ENCODE results near the gene OTOL1.
"Not testable (repeated sequence)": the region's sequence is repeated elsewhere in the genome, so short reads cannot be mapped to it uniquely, and the experiment has no call there.

The OTOL1 gene

DNA sequence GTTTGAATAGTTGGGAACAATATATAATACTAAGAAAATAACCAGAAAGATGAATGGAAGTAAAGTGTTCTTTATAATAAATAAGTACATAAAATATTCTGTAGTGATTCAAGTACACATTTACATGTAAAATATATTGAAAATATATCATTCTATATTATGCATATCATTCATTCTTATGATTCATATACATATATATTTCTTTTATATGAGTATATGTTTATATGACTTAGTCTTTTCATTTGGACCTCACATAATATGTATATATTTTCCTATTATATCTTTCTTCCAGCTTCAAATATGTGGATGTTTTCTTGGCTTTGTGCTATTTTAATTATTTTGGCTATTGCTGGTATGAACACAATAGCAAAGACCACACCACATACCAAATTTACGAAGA lies at the start of gene OTOL1:
OTOL1 (plus strand) TSS at position 301 of the 400 bp plus-strand sequence; CDS start at position 301, 0 bp downstream.
- no peak within 1 kb of the TSS for H3K4me3 ChIP-seq (ENCODE audit: low read depth, low read length)
- DNase-seq (ENCODE audit: low read depth), result no peak

DNA sequence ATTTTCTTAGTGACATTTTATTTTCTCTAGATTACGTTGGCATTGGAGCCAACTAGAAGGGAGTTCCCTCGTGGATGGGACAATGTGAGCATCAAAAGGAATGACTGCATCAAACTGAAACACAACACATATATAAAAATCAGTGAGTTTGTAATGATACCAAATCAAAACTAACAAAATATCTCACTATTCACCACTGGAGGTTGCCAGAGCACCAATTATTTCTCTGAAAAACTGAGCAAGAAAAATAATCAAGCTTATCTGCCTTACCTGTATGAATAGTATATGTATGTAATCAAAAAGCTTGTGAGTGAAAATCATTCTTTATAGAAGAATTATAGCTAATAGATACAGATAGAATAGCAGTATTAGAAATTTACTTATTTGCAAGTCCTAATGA lies 46.8 kb upstream of the OTOL1 start:
- no peak overlapping the region for H3K4me3 ChIP-seq (ENCODE audit: low read depth, low read length)
- DNase-seq (ENCODE audit: low read depth), result no peak

DNA sequence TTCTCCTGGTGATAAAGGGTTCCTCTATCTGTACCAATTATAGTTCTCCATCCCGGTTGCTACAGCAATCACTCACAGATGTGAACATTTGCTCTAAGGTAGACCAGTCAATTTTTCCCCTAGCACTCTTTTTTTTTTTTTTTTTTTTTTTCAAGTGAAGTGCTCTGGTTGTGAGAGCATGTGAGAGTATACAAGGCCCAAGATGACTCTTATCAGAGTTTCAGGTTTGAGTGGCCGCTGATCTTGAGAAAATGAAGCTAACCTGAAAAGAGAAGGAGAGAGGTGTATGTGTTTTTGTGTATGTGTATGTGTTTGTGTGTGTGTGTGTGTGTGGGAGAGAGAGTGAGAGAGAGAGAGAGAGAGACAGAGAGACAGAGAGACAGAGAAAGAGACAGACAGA lies 44.4 kb upstream of the OTOL1 start:
- no peak for DNase-seq (ENCODE audit: low read depth)

DNA sequence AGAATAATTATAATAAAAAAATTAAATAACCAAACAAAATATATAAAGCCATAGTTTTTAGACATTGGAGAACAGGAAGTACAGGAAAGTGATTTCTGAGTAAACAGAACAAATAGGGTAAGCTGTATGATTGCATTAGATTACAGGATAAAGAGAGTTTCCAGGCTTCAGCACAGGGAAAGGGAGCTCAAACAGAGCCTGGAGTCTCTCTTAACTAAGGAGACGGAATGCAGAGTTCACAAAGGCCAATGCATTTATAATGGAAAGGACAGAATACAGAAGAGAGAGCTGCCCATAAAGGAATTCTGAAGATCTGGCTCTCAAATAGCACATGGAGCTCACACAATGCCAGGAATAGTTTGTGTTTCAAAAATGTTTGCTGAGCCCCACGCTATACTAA lies 42.0 kb upstream of the OTOL1 start:
- no peak overlapping the region for H3K4me3 ChIP-seq (ENCODE audit: low read depth, low read length)
- DNase-seq (ENCODE audit: low read depth), result no peak

More for the DNA sequence above, 44.4 kb upstream of the OTOL1 start:
- no peak overlapping the region for H3K4me3 ChIP-seq (ENCODE audit: low read depth, low read length)

DNA sequence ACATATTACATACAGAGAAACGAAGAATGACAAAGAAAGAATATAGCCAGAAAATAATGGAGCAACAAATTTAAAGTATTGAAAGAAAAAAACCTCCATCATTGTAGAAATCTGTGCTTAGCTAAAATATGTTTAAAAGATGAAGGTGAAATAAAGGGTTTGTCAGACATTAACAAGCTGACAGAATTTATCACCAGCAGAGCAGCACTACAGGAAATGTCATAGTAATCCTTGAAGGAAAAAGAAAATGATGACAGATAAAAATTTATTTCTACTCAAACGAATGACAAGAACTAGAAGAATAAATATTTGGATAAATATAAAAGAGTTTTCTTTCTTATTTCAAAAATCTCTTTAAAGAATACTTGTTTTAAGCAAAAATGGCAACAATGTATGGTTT lies 40.6 kb upstream of the OTOL1 start:
- H3K4me3 ChIP-seq (ENCODE audit: low read depth, low read length), result no peak overlapping the region
- no peak for DNase-seq (ENCODE audit: low read depth)

DNA sequence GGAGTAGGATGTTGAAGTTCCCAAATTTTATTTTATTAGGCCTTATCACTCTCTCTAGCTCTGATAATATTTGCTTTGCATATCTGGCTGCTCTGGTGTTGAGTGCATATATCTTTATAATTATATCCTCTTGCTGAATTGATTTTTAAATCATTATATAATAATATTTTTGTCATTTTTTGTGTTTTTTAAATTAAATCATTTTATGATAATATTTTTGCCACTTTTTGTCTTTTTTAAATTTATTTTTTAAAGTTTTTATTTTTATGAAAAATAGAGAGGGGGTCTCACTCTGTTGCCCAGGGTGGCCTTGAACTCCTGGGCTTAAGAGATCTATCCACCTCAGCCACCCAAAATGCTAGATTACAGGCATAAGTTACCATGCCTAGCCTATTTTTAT lies 34.5 kb upstream of the OTOL1 start:
- DNase-seq (ENCODE audit: low read depth), result no peak
- H3K4me3 ChIP-seq (ENCODE audit: low read depth, low read length), result no peak overlapping the region

DNA sequence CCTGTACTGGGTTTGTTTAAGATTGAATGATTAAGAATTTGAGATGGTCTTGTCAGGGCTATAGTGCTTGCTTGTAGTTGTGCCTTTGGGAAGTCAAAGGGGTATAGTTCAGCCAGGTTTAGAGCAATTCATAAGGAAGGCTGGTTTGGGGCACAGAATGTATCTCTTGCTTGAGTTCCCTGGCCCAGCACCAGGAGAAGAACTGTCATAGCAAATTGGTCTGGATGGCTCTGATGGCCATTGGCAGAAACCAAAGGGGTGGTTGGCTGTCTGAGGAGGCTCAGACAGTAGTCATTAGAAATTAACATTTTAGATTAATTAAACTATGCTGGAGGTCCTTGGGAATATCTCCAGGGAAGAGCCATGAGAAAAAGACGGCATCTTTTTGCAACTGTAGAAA lies 25.4 kb upstream of the OTOL1 start:
- DNase-seq (ENCODE audit: low read depth), result no peak
- no peak overlapping the region for H3K4me3 ChIP-seq (ENCODE audit: low read depth, low read length)

DNA sequence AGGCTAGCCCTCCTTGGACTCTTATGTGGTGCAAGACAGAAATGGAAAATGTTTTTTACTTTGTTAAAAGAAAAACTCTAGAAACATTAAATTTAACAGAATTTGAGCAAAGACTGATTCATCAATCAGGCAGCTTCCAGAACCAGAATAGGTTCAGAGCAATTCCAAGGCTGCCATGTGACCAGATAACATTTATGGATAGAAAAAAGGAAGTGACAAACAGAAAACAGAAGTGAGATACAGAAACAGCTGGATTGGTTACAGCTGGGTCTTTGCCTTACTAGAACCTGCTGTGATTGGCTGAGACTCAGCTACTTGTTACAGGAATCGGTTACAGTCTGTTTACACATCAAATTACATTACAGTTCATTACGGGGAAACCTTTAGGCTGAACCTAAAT lies 22.5 kb upstream of the OTOL1 start:
- H3K4me3 ChIP-seq (ENCODE audit: low read depth, low read length), result no peak overlapping the region
- no peak for DNase-seq (ENCODE audit: low read depth)

DNA sequence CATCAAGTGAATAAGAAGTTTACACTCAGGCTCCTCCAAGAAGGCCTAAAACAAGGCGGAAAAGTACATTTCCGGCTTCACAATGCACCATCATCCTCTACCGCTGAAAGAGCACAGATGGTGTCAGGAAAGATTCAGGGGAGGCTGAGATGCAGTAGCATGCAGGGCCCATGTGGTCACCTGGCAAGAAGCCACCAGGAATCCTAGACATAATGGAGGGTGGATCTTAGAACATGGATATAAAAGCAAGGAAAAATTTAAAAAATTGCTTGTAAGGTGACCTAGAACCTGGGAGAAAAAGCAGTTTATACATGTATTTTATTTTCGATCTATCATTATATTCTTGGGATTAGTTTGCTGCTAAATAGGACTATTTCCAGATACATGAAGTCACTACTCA lies 21.9 kb upstream of the OTOL1 start:
- H3K4me3 ChIP-seq (ENCODE audit: low read depth, low read length), result no peak overlapping the region
- no peak for DNase-seq (ENCODE audit: low read depth)

DNA sequence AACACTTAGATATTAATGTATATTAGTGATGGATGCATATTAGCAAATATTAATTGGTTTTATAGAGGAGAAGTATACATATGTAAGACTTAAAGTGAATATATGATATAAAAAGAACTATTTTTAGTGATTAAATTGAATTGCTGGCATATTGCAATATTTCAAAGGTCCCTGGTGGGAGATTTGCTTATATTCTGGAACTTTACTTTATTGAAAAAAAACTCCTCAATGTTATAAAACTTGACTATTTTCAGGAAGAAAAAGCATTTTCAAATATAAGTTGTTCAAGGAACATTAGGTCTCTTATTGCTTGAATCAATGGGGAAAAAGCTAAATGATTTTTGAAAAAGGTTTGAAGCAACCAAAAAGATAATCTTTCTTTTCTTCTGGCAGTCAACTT lies 21.4 kb upstream of the OTOL1 start:
- no peak for DNase-seq (ENCODE audit: low read depth)

DNA sequence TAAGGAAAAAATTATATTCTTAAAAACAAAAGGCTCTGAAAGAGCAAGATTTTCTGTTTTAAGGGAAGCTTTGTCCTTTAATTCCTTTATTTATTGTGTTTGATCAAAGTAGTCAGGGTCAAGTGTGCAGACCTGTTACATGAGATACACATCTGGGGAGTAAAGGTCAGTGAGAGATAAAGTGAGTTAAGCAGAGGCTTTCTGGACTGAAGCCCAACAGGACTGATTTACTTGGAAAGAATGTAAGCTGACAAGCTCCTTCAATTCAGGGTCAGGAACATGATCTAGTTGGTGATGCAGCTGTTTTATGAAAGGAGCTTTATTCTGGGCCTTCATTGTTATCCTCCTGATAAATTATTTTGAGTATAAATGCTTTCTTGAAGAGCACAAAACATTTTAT lies 20.7 kb upstream of the OTOL1 start:
- H3K4me3 ChIP-seq (ENCODE audit: low read depth, low read length), result no peak overlapping the region
- peak; percentile 2 for DNase-seq (ENCODE audit: low read depth)

More for the DNA sequence above, 21.4 kb upstream of the OTOL1 start:
- H3K4me3 ChIP-seq (ENCODE audit: low read depth, low read length), result no peak overlapping the region

DNA sequence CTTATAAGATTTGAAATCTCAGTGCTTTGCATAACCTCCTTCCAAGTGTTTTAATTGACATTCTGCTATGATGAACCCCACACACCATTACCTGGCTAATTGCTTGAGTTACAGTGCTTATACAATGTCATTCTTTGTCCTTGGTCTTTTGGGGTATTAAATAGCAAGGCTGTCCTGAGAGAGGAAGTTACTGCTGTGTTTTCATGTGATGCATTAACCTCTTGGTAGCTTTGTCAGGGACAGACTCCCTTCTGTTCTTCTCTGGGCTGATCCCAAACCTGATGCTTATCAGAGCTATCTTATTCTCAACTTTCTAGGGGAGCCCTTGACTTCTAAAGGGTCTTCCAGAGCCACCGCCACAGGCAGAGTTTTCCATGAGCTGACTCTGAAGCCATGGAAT lies 12.4 kb upstream of the OTOL1 start:
- DNase-seq (ENCODE audit: low read depth), result no peak
- no peak overlapping the region for H3K4me3 ChIP-seq (ENCODE audit: low read depth, low read length)

DNA sequence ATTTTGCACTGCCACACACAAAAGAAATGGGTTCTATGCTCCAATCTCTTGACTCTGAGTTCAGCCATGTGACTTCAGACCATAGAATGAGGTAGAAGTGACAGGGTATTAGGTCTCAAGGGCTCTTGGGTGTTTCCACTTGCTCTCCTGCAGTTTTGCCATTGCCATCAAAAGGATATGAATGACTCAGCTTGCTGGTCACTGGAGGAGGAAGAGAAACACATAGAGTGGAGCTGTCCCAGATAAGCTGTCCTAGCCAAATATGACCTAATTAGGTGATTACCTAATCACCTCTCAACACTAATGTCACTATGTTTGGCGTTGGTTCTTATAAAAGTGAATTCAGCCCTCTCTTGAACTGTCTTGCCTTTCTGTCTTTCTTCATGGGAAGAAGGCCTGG lies 8.3 kb upstream of the OTOL1 start:
- not testable (repeated sequence) for DNase-seq (ENCODE audit: low read depth); H3K4me3 ChIP-seq (ENCODE audit: low read depth, low read length)

DNA sequence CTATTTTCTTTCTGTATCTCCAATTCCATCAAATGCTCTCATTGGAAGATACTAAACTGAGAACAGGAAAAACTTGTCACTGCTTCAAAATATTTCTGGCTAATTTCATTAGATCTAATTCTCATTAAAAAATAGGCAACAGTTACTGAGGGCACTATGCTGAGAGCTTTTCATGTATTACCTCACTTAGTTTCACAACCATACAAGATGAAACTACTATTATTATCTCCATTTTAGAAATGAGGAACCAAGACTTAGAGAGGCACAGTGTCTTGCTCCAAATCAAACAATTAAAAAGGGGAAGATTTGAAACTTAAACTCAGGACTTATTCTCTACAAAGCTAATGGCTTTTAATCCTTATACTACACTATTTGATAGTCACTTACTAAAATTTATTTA lies 7.2 kb upstream of the OTOL1 start:
- no peak for DNase-seq (ENCODE audit: low read depth)
- no peak overlapping the region for H3K4me3 ChIP-seq (ENCODE audit: low read depth, low read length)

DNA sequence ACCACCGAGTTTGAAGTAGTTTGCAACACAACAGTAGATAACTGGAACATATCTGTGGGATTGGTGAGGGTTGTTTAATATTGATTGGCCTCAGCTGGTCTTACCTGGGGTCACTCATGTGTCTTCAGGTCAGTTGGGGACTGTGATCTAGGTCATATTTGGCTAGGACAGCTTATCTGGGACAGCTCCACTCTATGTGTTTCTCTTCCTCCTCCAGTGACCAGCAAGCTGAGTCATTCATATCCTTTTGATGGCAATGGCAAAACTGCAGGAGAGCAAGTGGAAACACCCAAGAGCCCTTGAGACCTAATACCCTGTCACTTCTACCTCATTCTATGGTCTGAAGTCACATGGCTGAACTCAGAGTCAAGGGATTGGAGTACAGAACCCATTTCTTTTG lies 5.8 kb upstream of the OTOL1 start:
- not testable (repeated sequence) for DNase-seq (ENCODE audit: low read depth); H3K4me3 ChIP-seq (ENCODE audit: low read depth, low read length)

DNA sequence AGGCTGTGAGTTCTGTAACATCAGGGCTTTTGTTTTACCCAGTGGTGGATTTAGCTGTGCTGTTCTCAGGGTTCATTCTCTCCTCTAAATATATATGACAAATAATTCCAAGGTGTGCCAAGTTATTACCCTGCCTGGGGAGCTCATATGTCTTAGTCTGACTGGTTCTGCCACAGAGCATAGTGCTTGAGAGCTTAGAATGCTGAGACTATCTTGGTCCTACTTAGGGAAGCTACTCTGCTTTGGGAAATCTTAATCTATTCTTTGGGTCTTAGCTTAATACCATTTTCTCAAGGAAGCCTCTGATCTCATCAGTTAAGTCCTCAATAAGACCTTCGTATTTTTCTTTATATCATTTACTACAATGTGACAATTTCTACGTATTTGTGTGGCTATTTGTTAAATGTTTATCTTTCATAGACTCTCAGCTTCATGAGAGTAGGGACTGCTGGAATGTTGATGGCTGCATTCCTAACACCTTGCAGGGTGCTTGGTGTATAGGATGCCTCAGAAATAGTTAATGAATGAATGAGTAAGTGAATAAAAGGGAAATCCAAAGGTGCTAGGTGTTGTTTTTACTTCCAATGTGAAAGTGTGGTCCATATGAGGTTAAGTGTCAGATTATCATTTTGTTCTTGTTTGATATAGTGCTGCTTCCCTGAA lies 1.8 kb downstream of the OTOL1 start:
- no peak overlapping the region for H3K4me3 ChIP-seq (ENCODE audit: low read depth, low read length)
- DNase-seq (ENCODE audit: low read depth), result no peak

DNA sequence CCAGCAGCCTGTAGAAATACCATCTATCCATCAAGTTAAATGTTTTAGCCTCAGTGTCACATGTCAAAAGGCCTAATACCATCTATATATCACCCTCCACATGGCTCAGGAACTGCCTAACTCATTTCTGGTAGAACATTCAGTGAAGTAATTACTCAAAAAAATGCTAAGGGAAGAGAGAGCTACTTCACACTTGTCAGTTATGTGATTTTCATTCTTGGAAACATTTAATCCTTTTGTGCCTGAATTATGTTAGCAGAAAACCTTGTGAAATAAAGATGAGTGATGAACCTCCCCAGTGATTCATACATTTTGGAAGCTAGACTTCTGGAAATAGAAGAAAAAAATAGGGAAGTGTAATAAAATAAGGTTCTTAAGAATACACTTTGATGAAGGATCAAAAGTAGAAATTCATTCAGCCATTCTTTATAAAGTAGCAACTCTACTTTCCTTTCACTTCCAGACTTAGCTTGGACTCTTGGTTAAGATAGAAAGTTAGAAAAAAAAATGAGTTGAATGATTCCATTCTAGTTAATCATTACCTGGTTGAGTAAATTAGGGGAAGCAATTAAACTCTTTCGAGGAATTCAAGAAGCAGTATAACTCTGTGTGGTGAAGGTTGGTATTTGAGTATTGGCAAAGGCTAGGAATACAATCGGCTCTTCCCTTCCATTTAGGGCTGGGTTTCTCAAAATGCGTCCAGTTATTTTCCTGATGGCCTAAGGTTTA lies 3.6 kb downstream of the OTOL1 start:
- DNase-seq (ENCODE audit: low read depth), result no peak

DNA sequence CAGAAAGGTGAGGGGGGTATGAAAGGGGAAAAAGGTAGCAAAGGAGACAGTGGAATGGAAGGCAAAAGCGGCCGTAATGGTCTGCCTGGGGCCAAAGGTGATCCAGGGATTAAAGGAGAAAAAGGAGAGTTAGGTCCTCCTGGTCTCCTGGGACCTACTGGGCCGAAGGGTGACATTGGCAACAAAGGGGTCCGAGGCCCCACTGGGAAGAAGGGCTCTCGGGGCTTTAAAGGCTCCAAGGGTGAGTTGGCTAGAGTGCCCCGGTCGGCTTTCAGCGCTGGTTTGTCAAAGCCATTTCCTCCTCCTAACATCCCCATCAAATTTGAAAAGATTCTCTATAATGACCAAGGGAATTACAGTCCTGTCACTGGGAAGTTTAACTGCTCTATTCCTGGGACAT lies 6.7 kb downstream of the OTOL1 start:
- DNase-seq (ENCODE audit: low read depth), result no peak

More for the DNA sequence above, 3.6 kb downstream of the OTOL1 start:
- H3K4me3 ChIP-seq (ENCODE audit: low read depth, low read length), result no peak overlapping the region

DNA sequence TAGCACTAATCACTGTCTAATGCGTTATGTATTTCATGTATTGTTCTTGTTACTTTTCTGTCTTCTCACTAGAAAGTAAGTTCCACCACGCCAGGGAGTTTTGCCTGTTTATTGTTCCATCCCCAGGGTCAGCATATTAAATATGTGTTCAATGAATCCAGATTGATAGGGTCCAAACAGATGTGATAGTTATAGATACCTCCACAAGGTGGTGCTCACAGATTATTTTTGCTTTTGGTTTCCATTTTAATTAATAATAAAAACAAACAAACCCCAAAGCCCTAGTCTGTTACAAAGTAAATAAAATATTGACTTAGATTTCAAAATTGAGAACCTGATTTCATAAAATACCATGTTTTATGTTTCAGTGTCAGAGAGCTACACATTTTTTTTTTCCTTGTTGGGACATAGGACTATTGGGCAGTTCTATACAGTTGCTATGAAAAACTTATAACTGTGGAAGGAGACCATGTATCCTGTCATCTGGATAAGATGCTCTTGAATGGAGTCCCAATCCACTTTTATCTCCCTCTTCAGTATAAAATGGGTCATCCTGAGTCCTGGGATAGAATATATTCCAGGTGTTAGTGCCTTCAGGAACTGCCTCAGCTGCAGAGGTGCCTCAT lies 12.4 kb downstream of the OTOL1 start:
- DNase-seq (ENCODE audit: low read depth), result no peak
- H3K4me3 ChIP-seq (ENCODE audit: low read depth, low read length), result no peak overlapping the region

More for the DNA sequence above, 6.7 kb downstream of the OTOL1 start:
- H3K4me3 ChIP-seq (ENCODE audit: low read depth, low read length), result no peak overlapping the region

DNA sequence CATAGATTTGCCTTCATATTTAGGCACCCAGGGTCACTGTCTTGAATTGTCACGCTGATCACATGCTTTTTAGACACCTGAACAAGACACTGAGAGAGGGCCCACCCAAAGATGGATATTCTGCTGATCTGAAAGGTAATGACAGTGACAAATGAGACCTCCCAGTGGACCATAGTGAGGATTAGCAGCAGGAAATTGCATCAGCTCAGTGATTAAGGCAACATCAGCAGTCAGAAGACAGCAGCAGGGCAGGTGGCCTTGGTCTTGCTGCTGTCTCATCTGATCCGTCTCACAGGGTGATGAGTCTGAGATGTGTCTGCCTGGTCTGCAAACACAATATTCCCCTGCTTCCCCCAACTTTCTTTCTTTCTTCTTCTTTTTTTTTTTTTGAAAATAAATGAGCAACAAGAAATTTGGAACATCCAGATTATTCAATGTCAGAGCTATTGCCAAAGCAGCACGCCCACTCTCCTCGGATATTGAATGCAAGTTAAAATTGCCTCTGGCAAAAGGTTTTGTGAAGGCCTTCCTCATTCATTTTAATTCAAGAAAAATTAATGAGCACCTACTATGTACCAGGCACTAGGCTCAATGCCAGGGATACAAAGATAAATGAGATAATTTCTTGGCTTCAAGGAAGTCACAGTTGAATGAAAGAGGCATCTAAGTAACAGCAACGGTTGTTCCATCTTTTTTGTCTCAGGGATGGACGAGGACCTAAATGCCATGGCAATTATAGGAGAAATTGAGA lies 14.1 kb downstream of the OTOL1 start:
- DNase-seq (ENCODE audit: low read depth), result no peak
- H3K4me3 ChIP-seq (ENCODE audit: low read depth, low read length), result no peak overlapping the region

Data from skeletal muscle cell (primary cell).